ENCODE measurements around the gene AFAP1L2.

AFAP1L2 gene

GRCh38 chr10:114412907-114413797 is 8.8 kb upstream of the AFAP1L2 start:
- DNase-seq (ENCODE audit: low read depth in 2 of 3, low spot score in 1 of 3), result no peak

GRCh38 chr10:114408968-114409444 is 4.7 kb upstream of the AFAP1L2 start:
- no peak for DNase-seq (ENCODE audit: low read depth in 2 of 3, low spot score in 1 of 3)

GRCh38 chr10:114408112-114408967 is 4.0 kb upstream of the AFAP1L2 start:
- DNase-seq (ENCODE audit: low read depth in 2 of 3, low spot score in 1 of 3), result no peak

- DNase-seq (ENCODE audit: low read depth in 2 of 3, low spot score in 1 of 3), result no peak
These were observed 2.2 kb upstream of the AFAP1L2 start for GRCh38 chr10:114406455-114406854.

GRCh38 chr10:114405011-114405350 is 679 bp upstream of the AFAP1L2 start:
- no peak for DNase-seq (ENCODE audit: low read depth in 2 of 3, low spot score in 1 of 3)

GRCh38 chr10:114403541-114404161 is 651 bp downstream of the AFAP1L2 start:
- DNase-seq (ENCODE audit: low read depth in 2 of 3, low spot score in 1 of 3), result no peak

- DNase-seq (ENCODE audit: low read depth in 2 of 3, low spot score in 1 of 3), result no peak
These were observed 1.3 kb downstream of the AFAP1L2 start for GRCh38 chr10:114402871-114403540.

- DNase-seq (ENCODE audit: low read depth in 2 of 3, low spot score in 1 of 3), result no peak
These were observed 2.1 kb downstream of the AFAP1L2 start for GRCh38 chr10:114402233-114402632.

GRCh38 chr10:114401195-114401791 is 3.0 kb downstream of the AFAP1L2 start:
- DNase-seq (ENCODE audit: low read depth in 2 of 3, low spot score in 1 of 3), result no peak

- DNase-seq (ENCODE audit: low read depth in 2 of 3, low spot score in 1 of 3), result no peak
These were observed 4.2 kb downstream of the AFAP1L2 start for GRCh38 chr10:114400091-114400490.

- DNase-seq (ENCODE audit: low read depth in 2 of 3, low spot score in 1 of 3), result no peak
These were observed 4.7 kb downstream of the AFAP1L2 start for GRCh38 chr10:114399576-114399975.

- no peak for DNase-seq (ENCODE audit: low read depth in 2 of 3, low spot score in 1 of 3)
These were observed 5.5 kb downstream of the AFAP1L2 start for GRCh38 chr10:114398587-114399331.

- no peak for DNase-seq (ENCODE audit: low read depth in 2 of 3, low spot score in 1 of 3)
These were observed 6.6 kb downstream of the AFAP1L2 start for GRCh38 chr10:114397651-114398145.

GRCh38 chr10:114396464-114396863 is 7.8 kb downstream of the AFAP1L2 start:
- no peak for DNase-seq (ENCODE audit: low read depth in 2 of 3, low spot score in 1 of 3)

- DNase-seq (ENCODE audit: low read depth in 2 of 3, low spot score in 1 of 3), result no peak
These were observed 8.8 kb downstream of the AFAP1L2 start for GRCh38 chr10:114395366-114396022.

- no peak for DNase-seq (ENCODE audit: low read depth in 2 of 3, low spot score in 1 of 3)
These were observed 9.8 kb downstream of the AFAP1L2 start for GRCh38 chr10:114394531-114394930.

GRCh38 chr10:114393886-114394285 is 10.4 kb downstream of the AFAP1L2 start:
- no peak for DNase-seq (ENCODE audit: low read depth in 2 of 3, low spot score in 1 of 3)

GRCh38 chr10:114393482-114393881 is 10.8 kb downstream of the AFAP1L2 start:
- DNase-seq (ENCODE audit: low read depth in 2 of 3, low spot score in 1 of 3), result no peak

Measured in stimulated activated CD4-positive, alpha-beta T cell treated with anti-CD3 and anti-CD28 coated beads, Interleukin-12 subunit alpha, Interleukin-12 subunit beta, amount 100 ng/mL, for 48 hours (primary cell).